Activated naive CD4-positive, alpha-beta T cell (primary cell): Measurements from ENCODE around the gene GORAB.

Experiments used
- DNase-seq, 4 experiments: peaks; one replicate each; lab custom pipeline; 2025; lab: John Stamatoyannopoulos, UW

GORAB gene

GRCh38 chr1:170592591-170593111, 60.7 kb downstream of the GORAB start:
- no peak for DNase-seq

GRCh38 chr1:170593173-170594011, 61.4 kb downstream of the GORAB start:
- no peak for DNase-seq

GRCh38 chr1:170594066-170594626, 62.2 kb downstream of the GORAB start:
- DNase-seq = no peak

- DNase-seq = no peak
Measured at GRCh38 chr1:170596701-170597100, 64.7 kb downstream of the GORAB start.

- DNase-seq = no peak
Measured at GRCh38 chr1:170598618-170599017, 66.7 kb downstream of the GORAB start.

GRCh38 chr1:170599033-170599432, 67.1 kb downstream of the GORAB start:
- DNase-seq = no peak

GRCh38 chr1:170601866-170602265, 69.9 kb downstream of the GORAB start:
- no peak for DNase-seq
